ENCODE results near the gene LRRC3C.

DNA sequence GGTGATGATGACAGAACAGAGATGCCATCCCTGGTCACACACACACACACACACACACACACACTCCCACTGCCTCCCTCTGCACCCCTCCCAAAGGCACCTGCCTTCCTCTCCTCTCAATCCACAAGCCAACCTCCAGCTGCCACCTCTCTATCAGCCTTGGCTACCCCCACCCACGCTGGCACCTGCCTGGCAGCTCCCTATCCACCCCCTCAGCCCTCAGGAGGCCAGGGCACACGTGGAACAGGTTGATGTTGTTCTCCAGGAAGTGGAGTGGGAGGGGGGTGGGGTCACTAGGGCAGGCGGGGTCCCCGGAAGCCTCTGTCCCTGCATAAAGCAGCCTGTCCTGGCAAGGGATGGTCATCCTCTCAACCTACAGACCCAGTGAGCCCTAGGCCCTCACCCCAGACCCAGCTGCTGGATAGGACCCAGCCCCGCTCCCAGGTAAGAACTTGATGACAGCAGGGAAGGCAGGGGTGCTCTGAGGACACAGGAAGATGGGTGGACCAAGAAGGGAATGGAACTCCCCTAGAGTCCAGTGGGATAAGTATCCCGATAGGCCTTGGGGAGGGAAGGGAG is 35.2 kb downstream of the LRRC3C start, which contains the start of gene GSDMA:
- TF ChIP-seq, protein P1, sequence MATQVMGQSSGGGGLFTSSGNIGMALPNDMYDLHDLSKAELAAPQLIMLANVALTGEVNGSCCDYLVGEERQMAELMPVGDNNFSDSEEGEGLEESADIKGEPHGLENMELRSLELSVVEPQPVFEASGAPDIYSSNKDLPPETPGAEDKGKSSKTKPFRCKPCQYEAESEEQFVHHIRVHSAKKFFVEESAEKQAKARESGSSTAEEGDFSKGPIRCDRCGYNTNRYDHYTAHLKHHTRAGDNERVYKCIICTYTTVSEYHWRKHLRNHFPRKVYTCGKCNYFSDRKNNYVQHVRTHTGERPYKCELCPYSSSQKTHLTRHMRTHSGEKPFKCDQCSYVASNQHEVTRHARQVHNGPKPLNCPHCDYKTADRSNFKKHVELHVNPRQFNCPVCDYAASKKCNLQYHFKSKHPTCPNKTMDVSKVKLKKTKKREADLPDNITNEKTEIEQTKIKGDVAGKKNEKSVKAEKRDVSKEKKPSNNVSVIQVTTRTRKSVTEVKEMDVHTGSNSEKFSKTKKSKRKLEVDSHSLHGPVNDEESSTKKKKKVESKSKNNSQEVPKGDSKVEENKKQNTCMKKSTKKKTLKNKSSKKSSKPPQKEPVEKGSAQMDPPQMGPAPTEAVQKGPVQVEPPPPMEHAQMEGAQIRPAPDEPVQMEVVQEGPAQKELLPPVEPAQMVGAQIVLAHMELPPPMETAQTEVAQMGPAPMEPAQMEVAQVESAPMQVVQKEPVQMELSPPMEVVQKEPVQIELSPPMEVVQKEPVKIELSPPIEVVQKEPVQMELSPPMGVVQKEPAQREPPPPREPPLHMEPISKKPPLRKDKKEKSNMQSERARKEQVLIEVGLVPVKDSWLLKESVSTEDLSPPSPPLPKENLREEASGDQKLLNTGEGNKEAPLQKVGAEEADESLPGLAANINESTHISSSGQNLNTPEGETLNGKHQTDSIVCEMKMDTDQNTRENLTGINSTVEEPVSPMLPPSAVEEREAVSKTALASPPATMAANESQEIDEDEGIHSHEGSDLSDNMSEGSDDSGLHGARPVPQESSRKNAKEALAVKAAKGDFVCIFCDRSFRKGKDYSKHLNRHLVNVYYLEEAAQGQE (IDR thresholded peaks at IDR 0.05; ENCODE audit: borderline replicate concordance), result no peak
- no peak for TF ChIP-seq POLR2AphosphoS5 (IDR thresholded peaks at IDR 0.05)
- TF ChIP-seq, protein P2, sequence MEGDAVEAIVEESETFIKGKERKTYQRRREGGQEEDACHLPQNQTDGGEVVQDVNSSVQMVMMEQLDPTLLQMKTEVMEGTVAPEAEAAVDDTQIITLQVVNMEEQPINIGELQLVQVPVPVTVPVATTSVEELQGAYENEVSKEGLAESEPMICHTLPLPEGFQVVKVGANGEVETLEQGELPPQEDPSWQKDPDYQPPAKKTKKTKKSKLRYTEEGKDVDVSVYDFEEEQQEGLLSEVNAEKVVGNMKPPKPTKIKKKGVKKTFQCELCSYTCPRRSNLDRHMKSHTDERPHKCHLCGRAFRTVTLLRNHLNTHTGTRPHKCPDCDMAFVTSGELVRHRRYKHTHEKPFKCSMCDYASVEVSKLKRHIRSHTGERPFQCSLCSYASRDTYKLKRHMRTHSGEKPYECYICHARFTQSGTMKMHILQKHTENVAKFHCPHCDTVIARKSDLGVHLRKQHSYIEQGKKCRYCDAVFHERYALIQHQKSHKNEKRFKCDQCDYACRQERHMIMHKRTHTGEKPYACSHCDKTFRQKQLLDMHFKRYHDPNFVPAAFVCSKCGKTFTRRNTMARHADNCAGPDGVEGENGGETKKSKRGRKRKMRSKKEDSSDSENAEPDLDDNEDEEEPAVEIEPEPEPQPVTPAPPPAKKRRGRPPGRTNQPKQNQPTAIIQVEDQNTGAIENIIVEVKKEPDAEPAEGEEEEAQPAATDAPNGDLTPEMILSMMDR (IDR thresholded peaks at IDR 0.05; ENCODE audit: poor library complexity, severe bottlenecking), result no peak
- no peak for TF ChIP-seq EZH2 (IDR thresholded peaks at IDR 0.05; ENCODE audit: borderline replicate concordance, insufficient read depth, low read length, poor library complexity, severe bottlenecking)
- no peak for TF ChIP-seq EP300 (conservative IDR thresholded peaks at IDR 0.05; ENCODE audit: poor library complexity, severe bottlenecking)

Measured in neural cell (in vitro differentiated cells).